K562 (cell line): Measurements from ENCODE around the gene POC1B. TPM values are rescaled to one million over a fixed set of nuclear protein-coding genes. Genes with fewer than 3 reads are reported as not detected.

Experiments
- ATAC-seq: fragments of 200-7000 bp; cut with Tn5 transposase; 3 replicates; pipeline ENCODE4 v1.9.1; 2020; ENCODE audit warnings: moderate library complexity
- BruUV-seq: library from RNA; stranded (reverse); fragments of 400-500 nt; replicated peaks from 2 replicates; lab custom pipeline; 2021; lab: Mats Ljungman, UMichigan
- CTCF ChIA-PET: fragments of 300-600 bp; formaldehyde crosslinking; extraction: SDS; loops from one replicate; lab custom pipeline; 2021; ENCODE audit warnings: low intra/inter-chr PET ratio; lab: Yijun Ruan, JAX
- POLR2A ChIA-PET: fragments of 300-600, 350-650 bp; sonication (Branson Sonifier 250); formaldehyde crosslinking; extraction: SDS; loops from one replicate; lab custom pipeline; 2021; ENCODE audit warnings: antibody characterized with exemption, inconsistent platforms; lab: Yijun Ruan, JAX
- DNase-seq, 4 experiments: peaks; one replicate each; pipeline versions ENCODE4 v3.0.0 to v3.0.0-alpha.2; 2011 to 2018; ENCODE audit warnings: low spot score in 3 of 4, mixed read lengths in 3 of 4; ENCODE audit errors: extremely low read depth in 1 of 4
- FAIRE-seq: peaks from 2 replicates; lab custom pipeline; 2011; peaks lifted over from hg19 to GRCh38; lab: Jason Lieb, UNC
- H2AFZ ChIP-seq: 2 replicates; pipeline ENCODE4 v1.6.0; 2011; ENCODE audit warnings: low read depth, low read length, control low read depth, inconsistent platforms
- H3K27ac ChIP-seq: fragments of 200-600 bp; 3 replicates; pipeline ENCODE4 v1.8.0; 2011; ENCODE audit warnings: low read depth, mild to moderate bottlenecking, control low read depth, inconsistent platforms, low read length, moderate library complexity, mixed read lengths; ENCODE audit errors: extremely low read depth
- H3K27me3 ChIP-seq, 2 experiments: fragments of 300-600 bp in 1 of 2; 2 replicates in 1 of 2; 3 replicates in 1 of 2; pipeline versions ENCODE4 v1.6.0 to v1.8.0; 2011; ENCODE audit warnings: inconsistent platforms in 2 of 2, low read length in 2 of 2, mild to moderate bottlenecking in 1 of 2, mixed read lengths in 1 of 2, moderate library complexity in 1 of 2; ENCODE audit not compliant: control insufficient read depth in 2 of 2, insufficient read depth in 2 of 2
- H3K36me3 ChIP-seq: fragments of 300-600 bp; 3 replicates; pipeline ENCODE4 v1.8.0; 2011; ENCODE audit warnings: mild to moderate bottlenecking, low read length, inconsistent platforms; ENCODE audit not compliant: control insufficient read depth, insufficient read depth
- H3K4me1 ChIP-seq, 2 experiments: fragments of 200-600 bp in 1 of 2; replicated peaks in 1 of 2; 2 replicates in 1 of 2; 3 replicates in 1 of 2; pipeline versions ENCODE4 v1.5.1 to v1.8.0; 2011; ENCODE audit warnings: inconsistent platforms in 2 of 2, low read length in 2 of 2, mild to moderate bottlenecking in 1 of 2, mixed read lengths in 1 of 2, moderate library complexity in 1 of 2; ENCODE audit not compliant: control insufficient read depth in 2 of 2, insufficient read depth in 2 of 2
- H3K4me2 ChIP-seq: 2 replicates; pipeline ENCODE4 v1.6.1; 2011; ENCODE audit warnings: low read length, control low read depth, inconsistent platforms, mixed read lengths; ENCODE audit not compliant: insufficient read depth
- H3K4me3 ChIP-seq: fragments of 200-600 bp; sonication (generic), shearing (Covaris generic); 2 replicates; pipeline ENCODE4 v1.5.1; 2016; ENCODE audit warnings: control low read depth, inconsistent platforms
- H3K79me2 ChIP-seq: fragments of 200-600 bp; 3 replicates; pipeline ENCODE4 v1.8.0; 2011; ENCODE audit warnings: low read length, inconsistent platforms; ENCODE audit not compliant: control insufficient read depth, insufficient read depth
- H3K9ac ChIP-seq, 2 experiments: 2 replicates each; pipeline versions ENCODE4 v1.6.0 to v1.6.1; 2011; ENCODE audit warnings: low read depth in 2 of 2, low read length in 2 of 2, control low read depth in 1 of 2, inconsistent platforms in 1 of 2, mild to moderate bottlenecking in 1 of 2, mixed read lengths in 1 of 2; ENCODE audit not compliant: insufficient read depth in 1 of 2
- H3K9me1 ChIP-seq: one replicate; pipeline ENCODE4 v1.6.0; 2011; ENCODE audit warnings: inconsistent platforms, mild to moderate bottlenecking, low read length, moderate library complexity; ENCODE audit not compliant: control insufficient read depth, insufficient read depth
- H3K9me3 ChIP-seq: replicated peaks from 2 replicates; pipeline ENCODE4 v1.5.1; 2011; ENCODE audit warnings: low read depth, low read length, inconsistent platforms; ENCODE audit not compliant: control insufficient read depth, insufficient read depth
- H4K20me1 ChIP-seq: replicated peaks from 2 replicates; pipeline ENCODE4 v1.6.1; 2011; ENCODE audit warnings: low read length, inconsistent platforms, mixed read lengths; ENCODE audit not compliant: control insufficient read depth, insufficient read depth
- CBFA2T3 ChIP-seq: fragments of 450-650 bp; IDR thresholded peaks from 2 replicates; pipeline ENCODE4 v1.6.1; 2017
- ELF2 ChIP-seq: fragments of 250-450 bp; sonication (Bioruptor Pico); IDR thresholded peaks from 2 replicates; pipeline ENCODE4 v1.5.0; 2021; ENCODE audit warnings: mild to moderate bottlenecking
- ZNF12 ChIP-seq: sonication (generic); formaldehyde crosslinking; IDR thresholded peaks from 2 replicates; pipeline ENCODE4 v1.4.0; 2020; ENCODE audit warnings: mild to moderate bottlenecking, missing genetic modification reagents
- WGBS: fragments of 100-300 bp; shearing (Covaris generic); methylation state at CpG from one replicate; pipeline ENCODE4 v1.1.6; 2016; ENCODE audit warnings: low coverage, mixed read lengths; ENCODE audit not compliant: insufficient coverage; ENCODE audit errors: missing lambda C conversion rate; 5-methylcytosine and 5-hydroxymethylcytosine counted together
- in situ Hi-C: fragments of 300-500 bp; cut with MboI; formaldehyde crosslinking; loops from 4 replicates; pipeline ENCODE4 v1.15.0; 2018; ENCODE audit warnings: inconsistent platforms, mixed read lengths
- intact Hi-C: fragments of 100-400 bp; cut with micrococcal nuclease; formaldehyde crosslinking; loops from 2 replicates; pipeline ENCODE4 v1.14.2; 2022
- polyA plus RNA-seq, 8 experiments: library from polyadenylated mRNA; depleted of rRNA in 4 of 8; stranded (reverse) in 5 of 8; unstranded in 3 of 8; fragments of >200 nt; fragmentation: Nextera tagmentation in 2 of 8; fragmentation: Illumina TruSeq in 1 of 8; extraction: Ambion mirVana in 2 of 8; extraction: Trizol in 1 of 8; gene quantifications; 2 replicates each; pipeline versions ENCODE4 v1.2.1 to v1.2.3, GENCODE V29; 2011 to 2014; ENCODE audit warnings: inconsistent platforms in 1 of 8, missing spikeins in 1 of 8
- total RNA-seq, 7 experiments: library from RNA; depleted of rRNA in 6 of 7; stranded (reverse); fragments of >200 nt in 6 of 7; fragmentation: Illumina TruSeq in 2 of 7; extraction: Trizol in 2 of 7; gene quantifications; 2 replicates each; pipeline versions ENCODE4 v1.2.1 to v1.2.3, GENCODE V29; 2011 to 2021; ENCODE audit warnings: low replicate concordance in 1 of 7
- TF ChIP-seq, protein P1 (sequence below): fragments of 450-650 bp; IDR thresholded peaks from 2 replicates; pipeline ENCODE4 v1.6.1; 2016

The POC1B gene
- total and polyA plus RNA-seq, 9 of the 15 experiments (the other 6 are each of a cell fraction or from before 2014, with no cell fraction given) = 4.5 to 16.1 (median 10.4) TPM

DNA sequence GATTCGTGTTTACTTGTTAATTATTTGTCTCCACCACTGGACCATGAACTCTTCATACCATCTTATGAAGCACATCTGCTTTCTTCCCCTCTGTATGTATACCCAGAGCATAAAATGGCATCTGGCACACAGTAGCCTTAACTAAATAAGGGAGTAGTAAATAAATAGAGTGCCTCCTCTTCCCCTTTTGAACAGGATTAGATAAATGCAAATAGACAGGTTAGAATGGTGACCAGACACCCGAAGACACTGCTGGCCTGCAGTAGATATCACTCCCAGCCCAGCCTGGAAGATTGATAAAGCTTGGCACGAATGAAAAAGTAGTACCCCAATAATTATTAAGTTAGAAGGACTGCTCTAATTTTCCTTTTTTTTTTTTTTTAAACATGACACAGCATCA is 8.1 kb downstream of the POC1B start:
- DNase-seq (no peak), ATAC-seq (no peak; the same call in 2 of the 3 replicates), FAIRE-seq (no peak)
- ChIA-PET POLR2A (interaction anchor here (0.6 kb wide), 1 partner anchor 24 kb away, joined by 5 read pairs; no protein-coding TSS in a partner anchor), CTCF (no interaction called here)
- no peaks in the 10 kb centered on the region for H3K27me3 ChIP-seq
- peaks cover 5% of the 10 kb centered on the region; the same call in 1 of the 3 replicates for H3K36me3 ChIP-seq
- H2AFZ ChIP-seq = no peak overlapping the region
- intact Hi-C loops (no loop called here), in situ Hi-C loops (no loop called here)
- no TSS peak for BruUV-seq
- no peak overlapping the region for H3K9ac ChIP-seq
- H3K79me2 ChIP-seq = peaks cover 19% of the 10 kb centered on the region; the same call in 2 of the 3 replicates
- WGBS = 16% methylated on average over 3 of the region's 3 CpGs
- no peak overlapping the region for H3K4me2 ChIP-seq
- no peaks in the 10 kb centered on the region for H3K9me1 ChIP-seq
- H3K9me3 ChIP-seq = no peaks in the 10 kb centered on the region
- H4K20me1 ChIP-seq = no peaks in the 10 kb centered on the region; the same call in 1 of the 2 replicates
- no peak overlapping the region for H3K27ac ChIP-seq
- H3K4me1 ChIP-seq = no peaks in the 10 kb centered on the region; a peak in 1 of 5 replicates
- TF ChIP-seq CBFA2T3 (peak; percentile 20; the same call in 1 of the 2 replicates), ELF2 (no peak)
- no peak overlapping the region for H3K4me3 ChIP-seq

- in situ Hi-C loops (no loop called here), intact Hi-C loops (no loop called here)
- TF ChIP-seq, protein P1, sequence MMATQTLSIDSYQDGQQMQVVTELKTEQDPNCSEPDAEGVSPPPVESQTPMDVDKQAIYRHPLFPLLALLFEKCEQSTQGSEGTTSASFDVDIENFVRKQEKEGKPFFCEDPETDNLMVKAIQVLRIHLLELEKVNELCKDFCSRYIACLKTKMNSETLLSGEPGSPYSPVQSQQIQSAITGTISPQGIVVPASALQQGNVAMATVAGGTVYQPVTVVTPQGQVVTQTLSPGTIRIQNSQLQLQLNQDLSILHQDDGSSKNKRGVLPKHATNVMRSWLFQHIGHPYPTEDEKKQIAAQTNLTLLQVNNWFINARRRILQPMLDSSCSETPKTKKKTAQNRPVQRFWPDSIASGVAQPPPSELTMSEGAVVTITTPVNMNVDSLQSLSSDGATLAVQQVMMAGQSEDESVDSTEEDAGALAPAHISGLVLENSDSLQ = peak; percentile 51; the same call in 1 of the 2 replicates
- TF ChIP-seq ZNF12 (CRISPR knock-in tag) = no peak
- Histone ChIP-seq H3K27me3 (no peaks in the 10 kb centered on the region), H3K4me1 (no peaks in the 10 kb centered on the region; a peak in 1 of 5 replicates), H3K36me3 (no peaks in the 10 kb centered on the region), H3K9me1 (no peaks in the 10 kb centered on the region), H3K9ac (no peak overlapping the region), H4K20me1 (no peaks in the 10 kb centered on the region; the same call in 1 of the 2 replicates), H2AFZ (no peak overlapping the region), H3K79me2 (peaks cover 10% of the 10 kb centered on the region; the same call in 1 of the 3 replicates), H3K27ac (no peak overlapping the region), H3K4me2 (no peak overlapping the region), H3K9me3 (no peaks in the 10 kb centered on the region), H3K4me3 (no peak overlapping the region)
- ATAC-seq (peak; percentile 52), FAIRE-seq (no peak), DNase-seq (no peak)
- 16% methylated on average over 4 of the region's 4 CpGs for WGBS
- no TSS peak for BruUV-seq
- ChIA-PET CTCF (no interaction called here), POLR2A (no interaction called here)
Observed at GRCh38 chr12:89516633-89517032, 9.2 kb downstream of the POC1B start.
